K562 (cell line): ENCODE measurements around the gene SPRN. TPM values are rescaled to one million over a fixed set of nuclear protein-coding genes. Genes with fewer than 3 reads are reported as not detected.

Experiments used
- ATAC-seq: fragments of 200-7000 bp; cut with Tn5 transposase; 3 replicates; pipeline ENCODE4 v1.9.1; 2020; ENCODE audit warnings: moderate library complexity
- BruUV-seq: library from RNA; stranded (reverse); fragments of 400-500 nt; replicated peaks from 2 replicates; lab custom pipeline; 2021; lab: Mats Ljungman, UMichigan
- CTCF ChIA-PET: fragments of 300-600 bp; formaldehyde crosslinking; extraction: SDS; loops from one replicate; lab custom pipeline; 2021; ENCODE audit warnings: low intra/inter-chr PET ratio; lab: Yijun Ruan, JAX
- POLR2A ChIA-PET: fragments of 300-600, 350-650 bp; sonication (Branson Sonifier 250); formaldehyde crosslinking; extraction: SDS; loops from one replicate; lab custom pipeline; 2021; ENCODE audit warnings: antibody characterized with exemption, inconsistent platforms; lab: Yijun Ruan, JAX
- DNase-seq, 4 experiments: peaks; one replicate each; pipeline versions ENCODE4 v3.0.0 to v3.0.0-alpha.2; 2011 to 2018; ENCODE audit warnings: low spot score in 3 of 4, mixed read lengths in 3 of 4; ENCODE audit errors: extremely low read depth in 1 of 4
- FAIRE-seq: peaks from 2 replicates; lab custom pipeline; 2011; peaks lifted over from hg19 to GRCh38; lab: Jason Lieb, UNC
- H2AFZ ChIP-seq: 2 replicates; pipeline ENCODE4 v1.6.0; 2011; ENCODE audit warnings: low read depth, low read length, control low read depth, inconsistent platforms
- H3K27ac ChIP-seq: fragments of 200-600 bp; 3 replicates; pipeline ENCODE4 v1.8.0; 2011; ENCODE audit warnings: low read depth, mild to moderate bottlenecking, control low read depth, inconsistent platforms, low read length, moderate library complexity, mixed read lengths; ENCODE audit errors: extremely low read depth
- H3K27me3 ChIP-seq, 2 experiments: fragments of 300-600 bp in 1 of 2; 2 replicates in 1 of 2; 3 replicates in 1 of 2; pipeline versions ENCODE4 v1.6.0 to v1.8.0; 2011; ENCODE audit warnings: inconsistent platforms in 2 of 2, low read length in 2 of 2, mild to moderate bottlenecking in 1 of 2, mixed read lengths in 1 of 2, moderate library complexity in 1 of 2; ENCODE audit not compliant: control insufficient read depth in 2 of 2, insufficient read depth in 2 of 2
- H3K36me3 ChIP-seq: fragments of 300-600 bp; 3 replicates; pipeline ENCODE4 v1.8.0; 2011; ENCODE audit warnings: mild to moderate bottlenecking, low read length, inconsistent platforms; ENCODE audit not compliant: control insufficient read depth, insufficient read depth
- H3K4me1 ChIP-seq, 2 experiments: fragments of 200-600 bp in 1 of 2; replicated peaks in 1 of 2; 2 replicates in 1 of 2; 3 replicates in 1 of 2; pipeline versions ENCODE4 v1.5.1 to v1.8.0; 2011; ENCODE audit warnings: inconsistent platforms in 2 of 2, low read length in 2 of 2, mild to moderate bottlenecking in 1 of 2, mixed read lengths in 1 of 2, moderate library complexity in 1 of 2; ENCODE audit not compliant: control insufficient read depth in 2 of 2, insufficient read depth in 2 of 2
- H3K4me2 ChIP-seq: 2 replicates; pipeline ENCODE4 v1.6.1; 2011; ENCODE audit warnings: low read length, control low read depth, inconsistent platforms, mixed read lengths; ENCODE audit not compliant: insufficient read depth
- H3K4me3 ChIP-seq: fragments of 200-600 bp; sonication (generic), shearing (Covaris generic); 2 replicates; pipeline ENCODE4 v1.5.1; 2016; ENCODE audit warnings: control low read depth, inconsistent platforms
- H3K79me2 ChIP-seq: fragments of 200-600 bp; 3 replicates; pipeline ENCODE4 v1.8.0; 2011; ENCODE audit warnings: low read length, inconsistent platforms; ENCODE audit not compliant: control insufficient read depth, insufficient read depth
- H3K9ac ChIP-seq, 2 experiments: 2 replicates each; pipeline versions ENCODE4 v1.6.0 to v1.6.1; 2011; ENCODE audit warnings: low read depth in 2 of 2, low read length in 2 of 2, control low read depth in 1 of 2, inconsistent platforms in 1 of 2, mild to moderate bottlenecking in 1 of 2, mixed read lengths in 1 of 2; ENCODE audit not compliant: insufficient read depth in 1 of 2
- H3K9me1 ChIP-seq: one replicate; pipeline ENCODE4 v1.6.0; 2011; ENCODE audit warnings: inconsistent platforms, mild to moderate bottlenecking, low read length, moderate library complexity; ENCODE audit not compliant: control insufficient read depth, insufficient read depth
- H3K9me3 ChIP-seq: replicated peaks from 2 replicates; pipeline ENCODE4 v1.5.1; 2011; ENCODE audit warnings: low read depth, low read length, inconsistent platforms; ENCODE audit not compliant: control insufficient read depth, insufficient read depth
- H4K20me1 ChIP-seq: replicated peaks from 2 replicates; pipeline ENCODE4 v1.6.1; 2011; ENCODE audit warnings: low read length, inconsistent platforms, mixed read lengths; ENCODE audit not compliant: control insufficient read depth, insufficient read depth
- CREM ChIP-seq: IDR thresholded peaks from 2 replicates; pipeline ENCODE4 v1.6.1; 2014; ENCODE audit warnings: antibody characterized with exemption, low read depth
- CXXC5 ChIP-seq: fragments of 250-450 bp; sonication (Bioruptor Pico); IDR thresholded peaks from 2 replicates; pipeline ENCODE4 v1.8.0; 2022; ENCODE audit warnings: inconsistent platforms, mild to moderate bottlenecking, moderate library complexity
- GABPA ChIP-seq: fragments of 200-800 bp; sonication (Bioruptor generic); conservative IDR thresholded peaks from 2 replicates; pipeline ENCODE4 v1.6.1; 2016; ENCODE audit warnings: low read depth, missing genetic modification characterization, missing compliant biosample characterization
- MAZ ChIP-seq, 2 experiments: fragments of 450-650 bp in 1 of 2; sonication (generic) in 1 of 2; formaldehyde crosslinking; IDR thresholded peaks in 1 of 2; conservative IDR thresholded peaks in 1 of 2; 2 replicates each; pipeline versions ENCODE4 v1.4.0 to v1.5.0; 2020; ENCODE audit warnings: mild to moderate bottlenecking in 1 of 2, missing genetic modification reagents in 1 of 2
- MEIS2 ChIP-seq: fragments of 450-650 bp; IDR thresholded peaks from 2 replicates; pipeline ENCODE4 v1.6.1; 2014; ENCODE audit warnings: mild to moderate bottlenecking; ENCODE audit not compliant: partially characterized antibody
- NFRKB ChIP-seq: fragments of 450-650 bp; IDR thresholded peaks from 2 replicates; pipeline ENCODE4 v1.6.1; 2016; ENCODE audit warnings: low read depth
- NR2C1 ChIP-seq, 2 experiments: fragments of 450-650 bp; IDR thresholded peaks; 2 replicates each; pipeline ENCODE4 v1.6.1; 2017; ENCODE audit warnings: mild to moderate bottlenecking in 2 of 2, antibody characterized with exemption in 1 of 2, inconsistent platforms in 1 of 2, missing compliant biosample characterization in 1 of 2, missing genetic modification characterization in 1 of 2
- POLR2G ChIP-seq: fragments of 200-400 bp; formaldehyde crosslinking; IDR thresholded peaks from 2 replicates; pipeline ENCODE4 v1.6.1; 2017; ENCODE audit warnings: low read depth, mild to moderate bottlenecking, antibody characterized with exemption, low read length, moderate library complexity
- RNF2 ChIP-seq: sonication (generic); IDR thresholded peaks from 2 replicates; pipeline ENCODE4 v1.6.1; 2016
- SLC30A9 ChIP-seq: fragments of 250-450 bp; sonication (Bioruptor Pico); IDR thresholded peaks from 2 replicates; pipeline ENCODE4 v1.8.0; 2022; ENCODE audit warnings: mild to moderate bottlenecking, moderate library complexity
- TBL1XR1 ChIP-seq, 2 experiments: IDR thresholded peaks; 2 replicates each; pipeline ENCODE4 v1.6.1; 2012; ENCODE audit warnings: improper control_type of control experiment in 2 of 2, low read length in 2 of 2, mild to moderate bottlenecking in 1 of 2
- WGBS: fragments of 100-300 bp; shearing (Covaris generic); methylation state at CpG from one replicate; pipeline ENCODE4 v1.1.6; 2016; ENCODE audit warnings: low coverage, mixed read lengths; ENCODE audit not compliant: insufficient coverage; ENCODE audit errors: missing lambda C conversion rate; 5-methylcytosine and 5-hydroxymethylcytosine counted together
- in situ Hi-C: fragments of 300-500 bp; cut with MboI; formaldehyde crosslinking; loops from 4 replicates; pipeline ENCODE4 v1.15.0; 2018; ENCODE audit warnings: inconsistent platforms, mixed read lengths
- intact Hi-C: fragments of 100-400 bp; cut with micrococcal nuclease; formaldehyde crosslinking; loops from 2 replicates; pipeline ENCODE4 v1.14.2; 2022
- polyA plus RNA-seq, 8 experiments: library from polyadenylated mRNA; depleted of rRNA in 4 of 8; stranded (reverse) in 5 of 8; unstranded in 3 of 8; fragments of >200 nt; fragmentation: Nextera tagmentation in 2 of 8; fragmentation: Illumina TruSeq in 1 of 8; extraction: Ambion mirVana in 2 of 8; extraction: Trizol in 1 of 8; gene quantifications; 2 replicates each; pipeline versions ENCODE4 v1.2.1 to v1.2.3, GENCODE V29; 2011 to 2014; ENCODE audit warnings: inconsistent platforms in 1 of 8, missing spikeins in 1 of 8
- total RNA-seq, 7 experiments: library from RNA; depleted of rRNA in 6 of 7; stranded (reverse); fragments of >200 nt in 6 of 7; fragmentation: Illumina TruSeq in 2 of 7; extraction: Trizol in 2 of 7; gene quantifications; 2 replicates each; pipeline versions ENCODE4 v1.2.1 to v1.2.3, GENCODE V29; 2011 to 2021; ENCODE audit warnings: low replicate concordance in 1 of 7
- TF ChIP-seq, protein P1 (sequence below): fragments of 200-800 bp; sonication (Bioruptor generic); IDR thresholded peaks from 2 replicates; pipeline ENCODE4 v1.6.1; 2017; ENCODE audit warnings: missing genetic modification characterization, missing compliant biosample characterization
- TF ChIP-seq, protein P2 (sequence below): fragments of 250-450 bp; sonication (Bioruptor Pico); IDR thresholded peaks from 2 replicates; pipeline ENCODE4 v1.5.0; 2020; ENCODE audit warnings: mild to moderate bottlenecking, borderline replicate concordance
- TF ChIP-seq, protein P3 (sequence below): fragments of 450-650 bp; IDR thresholded peaks from 2 replicates; pipeline ENCODE4 v1.7.1; 2018; ENCODE audit warnings: mild to moderate bottlenecking, low read depth; ENCODE audit not compliant: partially characterized antibody

SPRN gene
- total and polyA plus RNA-seq, 9 of the 15 experiments (the other 6 are each of a cell fraction or from before 2014, with no cell fraction given): 0.04 TPM; not detected in 8

DNA sequence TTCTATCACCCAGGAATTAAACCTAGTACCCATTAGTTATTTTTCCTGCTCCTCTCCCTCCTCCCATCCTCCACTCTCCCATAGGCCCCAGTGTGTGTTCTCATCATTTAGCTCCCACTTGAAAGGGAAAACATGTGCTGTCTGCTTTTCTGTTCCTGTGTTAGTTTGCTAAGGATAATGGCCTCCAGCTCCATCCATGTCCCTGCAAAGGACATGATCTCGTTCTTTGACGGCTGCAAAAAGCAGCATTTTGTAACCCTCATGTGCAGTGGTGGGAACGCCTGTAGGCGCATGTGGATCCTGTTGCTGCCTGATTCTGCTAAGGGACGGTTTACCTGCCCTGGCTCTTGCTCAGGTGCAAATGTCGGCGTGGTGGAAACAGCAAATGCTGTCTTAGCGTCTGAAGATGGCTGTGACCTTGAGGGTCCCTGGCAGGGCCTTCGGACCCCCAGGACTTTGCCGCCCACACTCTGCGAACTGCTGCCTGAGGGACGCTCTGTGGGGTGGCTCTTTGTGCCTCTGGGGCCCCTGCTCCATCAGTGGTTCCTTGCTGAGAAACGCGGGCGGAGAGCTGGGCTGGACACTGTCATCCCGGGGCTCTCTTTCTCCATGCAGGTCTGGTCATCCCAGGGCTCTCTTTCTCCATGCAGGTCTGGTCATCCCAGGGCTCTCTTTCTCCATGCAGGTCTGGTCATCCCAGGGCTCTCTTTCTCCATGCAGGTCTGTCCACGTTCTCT lies 36.0 kb downstream of the SPRN start:
- Histone ChIP-seq H3K79me2 (no peaks in the 10 kb centered on the region; the same call in 2 of the 3 replicates), H3K4me2 (peak overlapping the region; percentile 92), H3K27ac (peak overlapping the region; percentile 83), H3K9me3 (no peaks in the 10 kb centered on the region), H3K27me3 (no peaks in the 10 kb centered on the region), H3K9me1 (no peaks in the 10 kb centered on the region), H4K20me1 (no peaks in the 10 kb centered on the region), H3K9ac (peak overlapping the region; percentile 73 to 94), H3K36me3 (peaks cover 7% of the 10 kb centered on the region; the same call in 1 of the 3 replicates), H2AFZ (peak overlapping the region; percentile 94), H3K4me1 (peaks cover 11 to 41% of the 10 kb centered on the region in 2 experiments), H3K4me3 (peak overlapping the region; percentile 46)
- ChIA-PET CTCF (no interaction called here), POLR2A (interaction anchor here (0.7 to 1.7 kb wide), 3 partner anchors 13 to 483 kb away, joined by 3 to 6 read pairs (median 6); no protein-coding TSS in a partner anchor)
- peak; percentile 84 for FAIRE-seq
- DNase-seq: peak in 3 of 4 experiments; percentile 17 to 77 (median 22)
- ATAC-seq: peak; percentile 79
- BruUV-seq: TSS peak; percentile 76
- WGBS: 0% methylated on average over 15 of the region's 17 CpGs
- in situ Hi-C loops: no loop called here
- intact Hi-C loops: no loop called here
- TF ChIP-seq CREM (peak; percentile 43; the same call in 1 of the 2 replicates), RNF2 (0 out of 2 replicates have a peak, but pooled peaks have one; percentile 30), CXXC5 (CRISPR knock-in tag) (no peak), SLC30A9 (CRISPR knock-in tag) (no peak), MAZ (CRISPR knock-in tag; conservative IDR thresholded peaks at IDR 0.05 in 1 of 2, IDR thresholded peaks at IDR 0.05 in 1 of 2) (peak in 1 of 2 experiments; percentile 59; a peak in 2 of 4 replicates), GABPA (tag) (peak; percentile 68), NR2C1 (IDR thresholded peaks at IDR 0.05) (peak; percentile 49; the same call in 1 of the 2 replicates), NR2C1 (tag; IDR thresholded peaks at IDR 0.05) (no peak), NFRKB (peak; percentile 96), TBL1XR1 (IDR thresholded peaks at IDR 0.05; ENCODE audit: low read length in 2 of 2) (no peak), MEIS2 (no peak), POLR2G (0 out of 2 replicates have a peak, but pooled peaks have one; percentile 24)
- TF ChIP-seq, protein P1, sequence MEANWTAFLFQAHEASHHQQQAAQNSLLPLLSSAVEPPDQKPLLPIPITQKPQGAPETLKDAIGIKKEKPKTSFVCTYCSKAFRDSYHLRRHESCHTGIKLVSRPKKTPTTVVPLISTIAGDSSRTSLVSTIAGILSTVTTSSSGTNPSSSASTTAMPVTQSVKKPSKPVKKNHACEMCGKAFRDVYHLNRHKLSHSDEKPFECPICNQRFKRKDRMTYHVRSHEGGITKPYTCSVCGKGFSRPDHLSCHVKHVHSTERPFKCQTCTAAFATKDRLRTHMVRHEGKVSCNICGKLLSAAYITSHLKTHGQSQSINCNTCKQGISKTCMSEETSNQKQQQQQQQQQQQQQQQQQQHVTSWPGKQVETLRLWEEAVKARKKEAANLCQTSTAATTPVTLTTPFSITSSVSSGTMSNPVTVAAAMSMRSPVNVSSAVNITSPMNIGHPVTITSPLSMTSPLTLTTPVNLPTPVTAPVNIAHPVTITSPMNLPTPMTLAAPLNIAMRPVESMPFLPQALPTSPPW (CRISPR knock-in tag): 0 out of 2 replicates have a peak, but pooled peaks have one; percentile 14
- TF ChIP-seq, protein P2, sequence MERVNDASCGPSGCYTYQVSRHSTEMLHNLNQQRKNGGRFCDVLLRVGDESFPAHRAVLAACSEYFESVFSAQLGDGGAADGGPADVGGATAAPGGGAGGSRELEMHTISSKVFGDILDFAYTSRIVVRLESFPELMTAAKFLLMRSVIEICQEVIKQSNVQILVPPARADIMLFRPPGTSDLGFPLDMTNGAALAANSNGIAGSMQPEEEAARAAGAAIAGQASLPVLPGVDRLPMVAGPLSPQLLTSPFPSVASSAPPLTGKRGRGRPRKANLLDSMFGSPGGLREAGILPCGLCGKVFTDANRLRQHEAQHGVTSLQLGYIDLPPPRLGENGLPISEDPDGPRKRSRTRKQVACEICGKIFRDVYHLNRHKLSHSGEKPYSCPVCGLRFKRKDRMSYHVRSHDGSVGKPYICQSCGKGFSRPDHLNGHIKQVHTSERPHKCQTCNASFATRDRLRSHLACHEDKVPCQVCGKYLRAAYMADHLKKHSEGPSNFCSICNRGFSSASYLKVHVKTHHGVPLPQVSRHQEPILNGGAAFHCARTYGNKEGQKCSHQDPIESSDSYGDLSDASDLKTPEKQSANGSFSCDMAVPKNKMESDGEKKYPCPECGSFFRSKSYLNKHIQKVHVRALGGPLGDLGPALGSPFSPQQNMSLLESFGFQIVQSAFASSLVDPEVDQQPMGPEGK: no peak
- TF ChIP-seq, protein P3, sequence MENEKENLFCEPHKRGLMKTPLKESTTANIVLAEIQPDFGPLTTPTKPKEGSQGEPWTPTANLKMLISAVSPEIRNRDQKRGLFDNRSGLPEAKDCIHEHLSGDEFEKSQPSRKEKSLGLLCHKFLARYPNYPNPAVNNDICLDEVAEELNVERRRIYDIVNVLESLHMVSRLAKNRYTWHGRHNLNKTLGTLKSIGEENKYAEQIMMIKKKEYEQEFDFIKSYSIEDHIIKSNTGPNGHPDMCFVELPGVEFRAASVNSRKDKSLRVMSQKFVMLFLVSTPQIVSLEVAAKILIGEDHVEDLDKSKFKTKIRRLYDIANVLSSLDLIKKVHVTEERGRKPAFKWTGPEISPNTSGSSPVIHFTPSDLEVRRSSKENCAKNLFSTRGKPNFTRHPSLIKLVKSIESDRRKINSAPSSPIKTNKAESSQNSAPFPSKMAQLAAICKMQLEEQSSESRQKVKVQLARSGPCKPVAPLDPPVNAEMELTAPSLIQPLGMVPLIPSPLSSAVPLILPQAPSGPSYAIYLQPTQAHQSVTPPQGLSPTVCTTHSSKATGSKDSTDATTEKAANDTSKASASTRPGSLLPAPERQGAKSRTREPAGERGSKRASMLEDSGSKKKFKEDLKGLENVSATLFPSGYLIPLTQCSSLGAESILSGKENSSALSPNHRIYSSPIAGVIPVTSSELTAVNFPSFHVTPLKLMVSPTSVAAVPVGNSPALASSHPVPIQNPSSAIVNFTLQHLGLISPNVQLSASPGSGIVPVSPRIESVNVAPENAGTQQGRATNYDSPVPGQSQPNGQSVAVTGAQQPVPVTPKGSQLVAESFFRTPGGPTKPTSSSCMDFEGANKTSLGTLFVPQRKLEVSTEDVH: peak; percentile 34
